Mammary epithelial cell (primary cell): ENCODE measurements around the gene USP28.

Experiments
- CTCF ChIP-seq, 2 donors: IDR thresholded peaks in 1 of 2; conservative IDR thresholded peaks in 1 of 2; 2 replicates each; pipeline ENCODE4 v1.5.1; 2011 to 2012; ENCODE audit warnings: inconsistent platforms in 2 of 2, low read length in 2 of 2, mild to moderate bottlenecking in 2 of 2, control low read depth in 1 of 2, low read depth in 1 of 2; ENCODE audit not compliant: insufficient read depth in 1 of 2; ENCODE audit errors: extremely low read depth in 1 of 2
- EZH2 ChIP-seq: IDR thresholded peaks from 2 replicates; pipeline ENCODE4 v1.6.1; 2012; ENCODE audit warnings: low read length, inconsistent platforms, borderline replicate concordance

GRCh38 chr11:113865873-113866272 is 9.5 kb downstream of the USP28 start:
- TF ChIP-seq EZH2, result no peak
- TF ChIP-seq CTCF (conservative IDR thresholded peaks at IDR 0.05 in 1 of 2, IDR thresholded peaks at IDR 0.05 in 1 of 2; ENCODE audit: extremely low read depth in 1 of 2, insufficient read depth in 1 of 2, low read depth in 1 of 2, low read length in 2 of 2), result no peak
